GM12892 (cell line): ENCODE measurements around the gene ATP10A.

Experiments
- POLR2A ChIP-seq: IDR thresholded peaks from 2 replicates; pipeline ENCODE4 v1.6.1; 2011; ENCODE audit warnings: low read depth, low read length, control low read depth
- POLR2AphosphoS5 ChIP-seq: IDR thresholded peaks from 2 replicates; pipeline ENCODE4 v1.6.1; 2011; ENCODE audit warnings: low read depth, low read length, control low read depth
- TAF1 ChIP-seq: IDR thresholded peaks from 2 replicates; pipeline ENCODE4 v1.6.1; 2011; ENCODE audit warnings: low read depth, mild to moderate bottlenecking, control low read depth, low read length, borderline replicate concordance

GRCh38 chr15:25783134-25783533, 80.0 kb downstream of the ATP10A start:
- TF ChIP-seq POLR2A (no peak), POLR2AphosphoS5 (no peak), TAF1 (no peak)
